ENCODE measurements around the gene ENOX1.

The ENOX1 gene

DNA sequence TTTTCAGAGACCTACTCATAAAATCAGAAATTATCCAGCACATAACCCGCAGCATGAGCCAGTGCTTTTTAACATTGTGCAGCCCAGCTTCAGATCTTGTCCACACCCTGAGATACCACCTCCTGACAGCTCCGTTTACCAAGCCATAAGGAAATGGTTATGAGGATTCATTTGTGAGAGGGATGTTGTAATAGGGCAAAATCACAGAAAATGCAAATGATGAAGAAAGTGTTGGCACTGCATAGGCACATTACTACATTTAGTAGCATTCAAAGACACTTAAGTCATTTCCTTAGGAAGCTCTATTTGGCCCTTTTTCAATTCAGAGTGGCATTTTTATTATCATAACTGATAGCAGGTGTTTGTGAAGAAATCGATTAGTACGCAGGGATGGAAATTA is 485.9 kb downstream of the ENOX1 start:
- WGBS (ENCODE audit: extremely low coverage, insufficient coverage, insufficient read length), result no CpG with 5 or more reads among the region's 4 CpGs
- no peak for DNase-seq
- no peak overlapping the region for H3K9ac ChIP-seq (ENCODE audit: low read length)

DNA sequence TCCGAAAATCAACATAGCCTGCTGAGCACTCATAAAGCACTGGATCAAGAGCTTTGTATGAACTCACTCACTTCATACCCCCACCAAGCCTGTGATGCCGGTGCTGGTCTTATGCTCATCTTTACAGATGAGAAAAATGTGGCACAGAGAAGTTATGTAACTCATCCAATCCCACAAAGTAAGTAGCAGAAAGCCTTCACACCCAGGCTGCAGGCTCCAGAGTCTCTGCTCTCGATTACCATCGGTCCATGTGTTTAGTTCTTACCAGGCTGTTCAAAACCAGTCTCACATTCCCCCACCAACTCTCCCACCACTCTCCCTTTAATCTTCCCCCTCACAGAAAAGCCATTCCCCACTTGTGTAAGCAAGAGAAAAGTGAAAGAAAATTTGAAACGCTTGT is 487.4 kb downstream of the ENOX1 start:
- H3K79me1 ChIP-seq (ENCODE audit: low read length), result no peaks in the 10 kb centered on the region
- no peaks in the 10 kb centered on the region for H3K79me2 ChIP-seq (ENCODE audit: control insufficient read depth, insufficient read depth, low read length, poor library complexity)
- H2BK12ac ChIP-seq (ENCODE audit: low read length), result no peak overlapping the region
- H4K8ac ChIP-seq (ENCODE audit: low read depth, low read length), result no peak overlapping the region
- H3K18ac ChIP-seq (ENCODE audit: low read length), result no peak overlapping the region
- no peak overlapping the region for H3K27ac ChIP-seq (ENCODE audit: low read depth, low read length)
- no peak overlapping the region for H4K91ac ChIP-seq (ENCODE audit: low read depth, low read length)
- no peaks in the 10 kb centered on the region for H3K27me3 ChIP-seq (ENCODE audit: insufficient read depth, low read length)
- WGBS (ENCODE audit: extremely low coverage, insufficient coverage, insufficient read length), result no CpG with 5 or more reads among the region's 5 CpGs
- no peak overlapping the region for H3K14ac ChIP-seq (ENCODE audit: low read length)
- peaks cover 4% of the 10 kb centered on the region in 2 experiments for H3K4me1 ChIP-seq (ENCODE audit: control insufficient read depth in 1 of 2, insufficient read depth in 2 of 2, low read length in 2 of 2)
- H3K36me3 ChIP-seq (ENCODE audit: control insufficient read depth in 1 of 2, insufficient read depth in 2 of 2, low read length in 2 of 2), result no peaks in the 10 kb centered on the region
- no peak overlapping the region for H3K4me2 ChIP-seq (ENCODE audit: low read length)
- H2BK120ac ChIP-seq (ENCODE audit: insufficient read depth, low read length, poor library complexity), result no peak overlapping the region
- DNase-seq, result no peak
- no peak overlapping the region for H3K9ac ChIP-seq (ENCODE audit: low read length)
- H3K4me3 ChIP-seq (ENCODE audit: low read depth, low read length), result no peak overlapping the region
- H2BK5ac ChIP-seq (ENCODE audit: low read depth, low read length, poor library complexity), result no peak overlapping the region
- H2AK5ac ChIP-seq (ENCODE audit: low read length), result no peak overlapping the region
- H3K4ac ChIP-seq (ENCODE audit: low read depth, low read length), result no peak overlapping the region
- no peak overlapping the region for H2AFZ ChIP-seq (ENCODE audit: insufficient read depth, low read length, poor library complexity)
- no peak overlapping the region for H3K23ac ChIP-seq (ENCODE audit: low read length)
- H4K12ac ChIP-seq (ENCODE audit: low read depth, low read length), result no peak overlapping the region
- H3K9me3 ChIP-seq (ENCODE audit: insufficient read depth, low read depth, low read length), result no peaks in the 10 kb centered on the region

More for the DNA sequence above, 485.9 kb downstream of the ENOX1 start:
- Histone ChIP-seq H2AFZ (ENCODE audit: insufficient read depth, low read length, poor library complexity) (no peak overlapping the region), H4K12ac (ENCODE audit: low read depth, low read length) (no peak overlapping the region), H3K4me3 (ENCODE audit: low read depth, low read length) (no peak overlapping the region), H3K4me2 (ENCODE audit: low read length) (no peak overlapping the region), H4K91ac (ENCODE audit: low read depth, low read length) (no peak overlapping the region), H3K79me1 (ENCODE audit: low read length) (no peaks in the 10 kb centered on the region), H3K14ac (ENCODE audit: low read length) (no peak overlapping the region), H4K8ac (ENCODE audit: low read depth, low read length) (no peak overlapping the region), H3K36me3 (ENCODE audit: control insufficient read depth in 1 of 2, insufficient read depth in 2 of 2, low read length in 2 of 2) (no peaks in the 10 kb centered on the region), H3K9me3 (ENCODE audit: insufficient read depth, low read depth, low read length) (no peaks in the 10 kb centered on the region), H3K79me2 (ENCODE audit: control insufficient read depth, insufficient read depth, low read length, poor library complexity) (no peaks in the 10 kb centered on the region), H3K27ac (ENCODE audit: low read depth, low read length) (no peak overlapping the region), H2AK5ac (ENCODE audit: low read length) (no peak overlapping the region), H3K23ac (ENCODE audit: low read length) (no peak overlapping the region), H3K27me3 (ENCODE audit: insufficient read depth, low read length) (no peaks in the 10 kb centered on the region), H2BK12ac (ENCODE audit: low read length) (no peak overlapping the region), H3K18ac (ENCODE audit: low read length) (no peak overlapping the region), H2BK120ac (ENCODE audit: insufficient read depth, low read length, poor library complexity) (no peak overlapping the region), H3K4ac (ENCODE audit: low read depth, low read length) (no peak overlapping the region), H2BK5ac (ENCODE audit: low read depth, low read length, poor library complexity) (no peak overlapping the region), H3K4me1 (ENCODE audit: control insufficient read depth in 1 of 2, insufficient read depth in 2 of 2, low read length in 2 of 2) (peaks cover 4% of the 10 kb centered on the region in 2 experiments)

DNA sequence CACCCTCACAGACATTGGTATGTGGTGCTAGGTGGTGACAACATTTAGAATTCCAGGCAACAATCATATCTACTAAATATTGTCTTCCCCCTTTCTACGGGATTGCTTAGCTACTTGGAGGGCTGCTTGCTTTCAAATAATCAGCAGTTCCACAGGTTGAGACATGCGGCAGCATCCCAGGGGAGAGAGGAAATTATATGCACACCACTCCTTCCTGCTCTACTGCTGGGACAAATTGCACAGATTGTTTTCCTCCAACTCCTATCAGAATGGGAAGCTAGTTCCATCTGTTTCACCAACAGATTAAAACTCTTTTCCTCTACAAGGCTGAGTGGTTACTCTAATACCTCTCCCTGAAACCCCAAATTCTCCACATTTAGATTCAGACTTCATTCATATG is 488.0 kb downstream of the ENOX1 start:
- Histone ChIP-seq H3K79me2 (ENCODE audit: control insufficient read depth, insufficient read depth, low read length, poor library complexity) (no peaks in the 10 kb centered on the region), H3K36me3 (ENCODE audit: control insufficient read depth in 1 of 2, insufficient read depth in 2 of 2, low read length in 2 of 2) (no peaks in the 10 kb centered on the region), H3K23ac (ENCODE audit: low read length) (no peak overlapping the region), H2BK12ac (ENCODE audit: low read length) (no peak overlapping the region), H3K4me1 (ENCODE audit: control insufficient read depth in 1 of 2, insufficient read depth in 2 of 2, low read length in 2 of 2) (peaks cover 4% of the 10 kb centered on the region in 2 experiments), H3K4ac (ENCODE audit: low read depth, low read length) (no peak overlapping the region), H3K27me3 (ENCODE audit: insufficient read depth, low read length) (no peaks in the 10 kb centered on the region), H3K9ac (ENCODE audit: low read length) (no peak overlapping the region), H4K8ac (ENCODE audit: low read depth, low read length) (no peak overlapping the region), H2BK120ac (ENCODE audit: insufficient read depth, low read length, poor library complexity) (no peak overlapping the region), H3K18ac (ENCODE audit: low read length) (no peak overlapping the region), H3K4me2 (ENCODE audit: low read length) (no peak overlapping the region), H2AFZ (ENCODE audit: insufficient read depth, low read length, poor library complexity) (no peak overlapping the region), H3K14ac (ENCODE audit: low read length) (no peak overlapping the region), H3K4me3 (ENCODE audit: low read depth, low read length) (no peak overlapping the region), H3K79me1 (ENCODE audit: low read length) (no peaks in the 10 kb centered on the region), H3K27ac (ENCODE audit: low read depth, low read length) (no peak overlapping the region), H2BK5ac (ENCODE audit: low read depth, low read length, poor library complexity) (no peak overlapping the region), H4K91ac (ENCODE audit: low read depth, low read length) (no peak overlapping the region), H3K9me3 (ENCODE audit: insufficient read depth, low read depth, low read length) (no peaks in the 10 kb centered on the region), H4K12ac (ENCODE audit: low read depth, low read length) (no peak overlapping the region), H2AK5ac (ENCODE audit: low read length) (no peak overlapping the region)
- WGBS (ENCODE audit: extremely low coverage, insufficient coverage, insufficient read length), result no CpG with 5 or more reads among the region's 2 CpGs
- DNase-seq, result no peak

DNA sequence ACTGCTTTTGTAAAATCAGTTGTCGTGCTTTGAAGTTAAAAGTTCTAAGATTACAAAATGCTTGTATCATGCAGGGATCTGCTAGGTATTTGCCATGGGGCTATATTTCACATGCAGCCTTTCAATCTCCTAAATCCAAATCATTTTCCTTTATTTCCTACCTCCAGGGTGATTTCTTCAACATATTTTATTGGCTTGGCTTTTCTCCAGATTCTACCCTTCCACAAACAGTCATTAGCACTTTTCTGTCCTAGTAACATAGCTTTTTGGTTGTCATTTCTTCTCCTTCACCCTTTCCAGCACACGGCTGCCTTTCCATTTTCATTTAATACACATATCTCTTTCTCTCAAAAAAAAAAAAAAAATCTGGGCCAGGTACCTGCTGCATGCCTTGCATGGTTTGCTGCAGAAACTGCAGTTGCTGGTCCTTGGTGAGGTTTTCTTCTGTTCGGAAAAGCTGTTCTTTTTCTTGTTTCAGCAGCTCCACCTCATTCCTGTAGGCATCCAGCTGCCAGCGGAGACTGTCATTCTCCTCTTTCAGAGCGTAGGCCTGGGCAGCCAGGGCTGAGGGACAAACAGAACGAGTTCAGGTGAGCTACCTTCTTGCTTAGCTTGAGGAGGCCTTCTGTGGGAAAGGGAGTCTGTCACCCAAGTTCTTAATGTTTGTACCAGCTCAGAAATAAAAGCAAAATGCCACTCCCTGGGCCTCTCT is 488.6 kb downstream of the ENOX1 start:
- whole genome bisulfite sequencing (ENCODE audit: extremely low coverage, insufficient coverage, insufficient read length), result no CpG with 5 or more reads among the region's 6 CpGs
- H3K23ac ChIP-seq (ENCODE audit: low read length), result no peak overlapping the region
- H3K36me3 ChIP-seq (ENCODE audit: control insufficient read depth in 1 of 2, insufficient read depth in 2 of 2, low read length in 2 of 2), result no peaks in the 10 kb centered on the region
- H2BK5ac ChIP-seq (ENCODE audit: low read depth, low read length, poor library complexity), result no peak overlapping the region
- H3K79me2 ChIP-seq (ENCODE audit: control insufficient read depth, insufficient read depth, low read length, poor library complexity), result no peaks in the 10 kb centered on the region
- no peaks in the 10 kb centered on the region for H3K27me3 ChIP-seq (ENCODE audit: insufficient read depth, low read length)
- no peak overlapping the region for H4K8ac ChIP-seq (ENCODE audit: low read depth, low read length)
- H2BK120ac ChIP-seq (ENCODE audit: insufficient read depth, low read length, poor library complexity), result no peak overlapping the region
- peaks cover under 1% of the 10 kb centered on the region in 2 experiments for H3K4me1 ChIP-seq (ENCODE audit: control insufficient read depth in 1 of 2, insufficient read depth in 2 of 2, low read length in 2 of 2)
- H3K9me3 ChIP-seq (ENCODE audit: insufficient read depth, low read depth, low read length), result no peaks in the 10 kb centered on the region
- H3K27ac ChIP-seq (ENCODE audit: low read depth, low read length), result no peak overlapping the region
- H3K14ac ChIP-seq (ENCODE audit: low read length), result no peak overlapping the region
- DNase-seq, result peak in 1 of 2 donors; percentile 29
- H2AFZ ChIP-seq (ENCODE audit: insufficient read depth, low read length, poor library complexity), result no peak overlapping the region
- H3K4me3 ChIP-seq (ENCODE audit: low read depth, low read length), result no peak overlapping the region
- H4K12ac ChIP-seq (ENCODE audit: low read depth, low read length), result no peak overlapping the region
- H3K4ac ChIP-seq (ENCODE audit: low read depth, low read length), result no peak overlapping the region
- H4K91ac ChIP-seq (ENCODE audit: low read depth, low read length), result no peak overlapping the region
- H2AK5ac ChIP-seq (ENCODE audit: low read length), result no peak overlapping the region
- H3K9ac ChIP-seq (ENCODE audit: low read length), result no peak overlapping the region
- no peaks in the 10 kb centered on the region for H3K79me1 ChIP-seq (ENCODE audit: low read length)
- H3K18ac ChIP-seq (ENCODE audit: low read length), result no peak overlapping the region
- no peak overlapping the region for H3K4me2 ChIP-seq (ENCODE audit: low read length)
- no peak overlapping the region for H2BK12ac ChIP-seq (ENCODE audit: low read length)
